Measurements from ENCODE around the gene PNPLA8. TPM values are rescaled to one million over a fixed set of nuclear protein-coding genes. Genes with fewer than 3 reads are reported as not detected.

The PNPLA8 gene
- total RNA-seq, 3 donors from 2014 or later: 6.9 to 8.6 (median 8.3) TPM

DNA sequence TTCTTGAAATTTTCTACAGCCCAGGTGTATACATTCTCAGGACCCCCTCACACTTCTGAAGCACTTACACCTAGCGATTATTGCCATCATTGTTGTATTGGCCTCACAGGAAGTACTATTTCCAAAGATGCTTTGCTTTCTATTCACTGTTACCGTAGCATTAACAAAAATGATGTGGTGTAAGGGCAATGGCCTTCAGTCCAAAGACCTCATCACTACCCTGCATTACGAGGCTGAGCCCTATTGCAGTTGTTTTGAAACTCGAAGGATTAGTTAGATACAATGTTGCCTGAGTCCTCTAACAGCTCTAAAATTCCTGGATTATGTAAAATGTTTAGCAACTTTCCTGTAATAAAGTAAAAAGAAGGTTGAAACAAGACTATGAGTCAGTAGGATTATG is 72.6 kb downstream of the PNPLA8 start:
- H3K4me1 Mint-ChIP-seq (ENCODE audit: low read depth): peaks cover 15% of the 10 kb centered on the region
- H3K4me3 Mint-ChIP-seq: no peak overlapping the region
- ATAC-seq: no peak
- no peak for DNase-seq
- peaks cover 54% of the 10 kb centered on the region for H3K27me3 Mint-ChIP-seq (ENCODE audit: low read depth)
- H3K9me3 Mint-ChIP-seq: no peaks in the 10 kb centered on the region
- no peaks in the 10 kb centered on the region for H3K36me3 Mint-ChIP-seq (ENCODE audit: insufficient read depth)

DNA sequence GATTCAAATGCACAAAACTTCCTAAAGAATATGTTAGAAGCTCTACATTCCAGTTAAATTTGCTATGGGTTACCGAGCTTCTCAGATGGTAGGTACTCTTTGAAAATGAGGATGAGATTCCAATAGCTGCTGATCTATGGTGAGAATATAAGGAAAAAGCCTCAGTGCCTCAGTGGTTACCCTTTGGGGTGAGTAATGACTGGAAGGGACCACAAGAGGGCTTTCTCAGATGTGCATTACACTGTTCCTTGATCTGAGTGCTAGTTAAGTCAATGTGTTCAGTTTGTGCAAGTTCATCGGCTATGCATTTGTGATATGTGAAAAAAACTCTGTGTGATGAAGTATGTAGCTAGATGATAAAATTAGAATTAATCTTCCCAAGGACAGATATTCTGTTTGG is 73.2 kb downstream of the PNPLA8 start:
- DNase-seq (no peak), ATAC-seq (no peak)
- Mint-ChIP-seq H3K36me3 (ENCODE audit: insufficient read depth) (no peaks in the 10 kb centered on the region), H3K4me1 (ENCODE audit: low read depth) (peaks cover 15% of the 10 kb centered on the region), H3K9me3 (no peaks in the 10 kb centered on the region), H3K27me3 (ENCODE audit: low read depth) (peaks cover 51% of the 10 kb centered on the region), H3K4me3 (no peak overlapping the region)

DNA sequence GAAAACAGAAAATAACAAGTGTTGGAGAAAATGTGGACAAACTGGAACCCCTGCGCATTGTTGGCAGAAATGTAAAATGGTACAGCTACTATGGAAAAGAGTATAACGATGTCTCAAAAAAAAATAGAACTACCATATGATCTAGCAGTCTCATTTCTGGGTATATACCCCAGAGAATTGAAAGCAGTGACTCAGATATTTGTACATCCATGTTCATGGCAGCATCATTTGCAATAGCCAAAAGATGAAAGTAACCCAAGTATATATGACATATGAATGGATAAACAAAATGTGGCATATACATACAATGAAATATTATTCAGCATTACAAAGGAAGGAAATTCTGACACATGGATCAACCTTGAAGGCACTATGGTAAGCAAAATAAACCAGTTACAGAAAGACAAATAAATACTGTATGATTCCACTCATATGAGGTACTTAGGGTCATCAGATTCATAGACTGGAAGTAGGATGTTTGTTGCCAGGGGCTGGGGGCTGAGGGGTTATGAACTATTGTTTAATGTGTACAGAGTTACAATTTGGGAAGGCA is 74.6 kb downstream of the PNPLA8 start:
- ATAC-seq (no peak), DNase-seq (no peak)
- Mint-ChIP-seq H3K4me3 (no peak overlapping the region), H3K4me1 (ENCODE audit: low read depth) (peaks cover 5% of the 10 kb centered on the region), H3K36me3 (ENCODE audit: insufficient read depth) (no peaks in the 10 kb centered on the region), H3K9me3 (no peaks in the 10 kb centered on the region), H3K27me3 (ENCODE audit: low read depth) (peaks cover 40% of the 10 kb centered on the region)

DNA sequence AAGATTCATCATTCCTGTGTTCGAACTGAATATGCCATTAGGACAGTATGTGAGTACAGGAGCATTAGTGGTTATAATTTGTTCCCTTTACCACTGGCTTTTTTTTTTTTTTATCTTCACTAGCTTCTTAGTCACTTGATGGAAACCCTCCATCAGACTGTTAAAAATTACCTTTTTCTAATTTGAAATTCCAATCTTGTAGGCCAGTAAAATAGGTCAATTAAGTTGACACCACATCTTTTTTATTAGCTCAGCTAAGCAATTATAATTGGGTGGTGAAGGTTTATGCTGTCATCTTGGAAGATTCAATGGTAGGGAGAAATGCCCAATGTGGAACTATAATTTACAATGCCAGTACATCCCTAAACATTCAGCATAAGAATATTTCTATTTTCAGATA is 75.8 kb downstream of the PNPLA8 start:
- Mint-ChIP-seq H3K27me3 (ENCODE audit: low read depth) (peaks cover 41% of the 10 kb centered on the region), H3K4me1 (ENCODE audit: low read depth) (peaks cover 5% of the 10 kb centered on the region)
- no peak for ATAC-seq

DNA sequence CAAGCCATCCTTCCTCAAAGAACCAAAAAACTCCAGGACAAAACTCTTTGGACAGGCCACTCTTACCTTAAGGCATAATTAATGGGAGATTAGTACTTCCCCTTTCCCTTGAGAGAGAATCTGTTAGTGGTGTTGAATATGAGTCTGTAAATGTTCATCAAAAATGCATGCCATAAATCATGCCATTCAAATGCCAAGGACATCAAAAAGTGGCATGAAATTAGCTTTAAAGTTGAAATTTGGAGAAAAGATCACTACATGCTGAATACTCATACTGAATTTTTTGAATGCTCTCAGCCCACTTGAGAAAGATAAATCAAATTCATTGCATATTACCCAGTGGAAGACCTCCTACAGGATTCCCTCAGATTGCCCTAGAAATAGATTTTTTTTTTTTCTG is 76.4 kb downstream of the PNPLA8 start:
- no peaks in the 10 kb centered on the region for H3K9me3 Mint-ChIP-seq
- H3K4me3 Mint-ChIP-seq: no peak overlapping the region
- ATAC-seq (no peak), DNase-seq (no peak)
- peaks cover 39% of the 10 kb centered on the region for H3K27me3 Mint-ChIP-seq (ENCODE audit: low read depth)
- H3K4me1 Mint-ChIP-seq (ENCODE audit: low read depth): peaks cover 2% of the 10 kb centered on the region
- no peaks in the 10 kb centered on the region for H3K36me3 Mint-ChIP-seq (ENCODE audit: insufficient read depth)

More for the DNA sequence above, 75.8 kb downstream of the PNPLA8 start:
- no peak overlapping the region for H3K4me3 Mint-ChIP-seq
- no peaks in the 10 kb centered on the region for H3K9me3 Mint-ChIP-seq
- no peak for DNase-seq
- no peaks in the 10 kb centered on the region for H3K36me3 Mint-ChIP-seq (ENCODE audit: insufficient read depth)

DNA sequence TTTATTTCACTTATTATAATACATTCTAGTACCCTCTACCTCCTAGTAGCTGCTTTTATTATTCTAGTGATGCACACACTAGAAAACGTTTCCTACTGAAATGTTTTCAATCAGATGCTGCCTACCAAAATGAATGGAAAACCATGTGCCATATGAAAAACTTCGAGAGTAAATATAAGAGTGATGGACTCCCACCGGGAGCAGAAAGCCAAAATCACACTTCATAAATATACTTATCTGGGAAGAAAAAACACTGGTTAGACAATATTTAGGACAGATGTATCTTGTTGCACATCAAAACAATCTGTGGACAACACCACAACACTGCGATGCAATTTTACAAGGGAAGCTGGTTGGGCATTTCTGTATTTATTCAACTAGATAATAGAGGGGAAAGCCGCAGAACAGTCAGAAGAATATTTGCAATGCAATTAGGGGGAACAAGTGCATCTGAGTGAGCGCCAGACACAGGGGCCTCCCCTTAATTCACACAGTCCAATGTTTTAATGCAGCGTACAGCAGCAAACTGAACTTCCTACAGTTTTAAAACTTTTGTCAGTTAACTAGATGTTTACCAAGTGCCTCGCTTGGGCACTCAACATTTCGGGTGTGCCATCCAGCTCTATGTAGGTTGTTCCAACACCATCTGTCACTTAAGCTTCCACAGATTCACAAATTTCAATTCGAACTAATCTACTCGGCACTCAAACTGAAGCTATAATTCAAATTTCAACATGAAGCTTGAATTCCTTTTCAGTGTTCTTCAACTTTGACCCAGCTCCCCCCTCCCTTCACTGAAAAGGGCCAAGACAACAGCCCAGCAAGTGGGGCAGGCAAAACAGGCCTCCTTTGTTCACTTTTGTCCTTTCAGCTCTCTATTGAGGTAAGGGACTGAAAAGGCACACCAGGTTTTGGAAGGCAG is 77.1 kb downstream of the PNPLA8 start:
- Mint-ChIP-seq H3K27me3 (ENCODE audit: low read depth) (peaks cover 34% of the 10 kb centered on the region), H3K36me3 (ENCODE audit: insufficient read depth) (no peaks in the 10 kb centered on the region), H3K4me3 (no peak overlapping the region), H3K9me3 (no peaks in the 10 kb centered on the region), H3K4me1 (ENCODE audit: low read depth) (no peaks in the 10 kb centered on the region)
- DNase-seq: no peak
- ATAC-seq: no peak

DNA sequence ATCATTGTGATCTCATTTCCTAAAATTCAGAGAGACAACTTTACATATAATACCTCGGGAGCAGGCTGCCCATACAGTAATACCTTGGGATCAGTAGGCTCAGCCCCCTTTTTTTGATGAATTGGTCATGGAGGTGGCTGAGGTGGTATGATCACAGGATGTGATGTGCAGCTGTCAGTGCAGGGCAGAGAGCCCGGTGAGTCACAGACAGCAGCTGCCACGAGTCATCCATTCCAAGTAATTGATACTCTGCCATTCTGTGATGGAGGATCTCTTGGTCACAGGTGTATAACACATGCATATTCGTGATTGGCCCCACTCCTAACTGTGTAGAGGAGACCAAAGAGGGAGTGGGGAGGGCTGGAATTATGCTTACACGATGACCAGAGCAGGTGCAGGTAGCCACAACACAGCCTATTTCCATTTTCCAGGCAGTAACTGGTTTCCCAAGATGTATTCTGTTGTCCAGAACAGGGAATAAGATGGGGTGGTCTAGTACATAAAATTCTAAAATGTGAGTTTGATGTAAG is 83.8 kb downstream of the PNPLA8 start:
- ATAC-seq (peak; percentile 95 to 97), DNase-seq (no peak)
- no peaks in the 10 kb centered on the region for H3K4me1 Mint-ChIP-seq (ENCODE audit: low read depth)
- no peaks in the 10 kb centered on the region for H3K9me3 Mint-ChIP-seq
- H3K4me3 Mint-ChIP-seq: no peak overlapping the region
- H3K27me3 Mint-ChIP-seq (ENCODE audit: low read depth): peaks cover 2% of the 10 kb centered on the region
- H3K36me3 Mint-ChIP-seq (ENCODE audit: insufficient read depth): no peaks in the 10 kb centered on the region

DNA sequence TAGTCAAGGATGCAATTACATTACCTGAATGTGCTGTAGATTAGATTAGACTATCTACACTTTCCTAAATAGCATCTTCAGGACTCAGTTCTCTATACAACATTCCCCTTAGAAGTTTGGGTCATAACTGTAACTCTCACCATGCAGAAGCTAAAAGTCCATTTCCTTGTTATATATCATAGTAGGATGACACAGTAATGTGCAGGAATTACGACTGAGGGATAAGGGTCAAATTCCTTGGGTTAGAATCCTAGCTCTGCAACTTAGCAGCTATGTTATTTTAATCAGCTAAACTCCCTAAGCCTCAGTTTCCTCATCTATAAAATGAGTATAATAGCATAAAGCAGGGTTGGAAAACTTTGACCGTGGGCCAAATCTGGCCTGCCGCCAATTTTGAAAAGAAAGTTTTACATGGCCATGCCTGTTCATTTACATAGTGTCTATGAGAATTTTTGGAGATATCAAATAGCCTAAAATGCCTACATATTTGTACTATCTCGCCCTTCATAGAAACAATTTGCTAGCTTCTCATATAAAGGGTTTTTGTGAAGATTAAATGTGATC is 84.5 kb downstream of the PNPLA8 start:
- H3K27me3 Mint-ChIP-seq (ENCODE audit: low read depth): peaks cover 6% of the 10 kb centered on the region
- no peak overlapping the region for H3K4me3 Mint-ChIP-seq
- H3K4me1 Mint-ChIP-seq (ENCODE audit: low read depth): no peaks in the 10 kb centered on the region
- no peaks in the 10 kb centered on the region for H3K36me3 Mint-ChIP-seq (ENCODE audit: insufficient read depth)
- no peak for ATAC-seq
- H3K9me3 Mint-ChIP-seq: no peaks in the 10 kb centered on the region
- no peak for DNase-seq

DNA sequence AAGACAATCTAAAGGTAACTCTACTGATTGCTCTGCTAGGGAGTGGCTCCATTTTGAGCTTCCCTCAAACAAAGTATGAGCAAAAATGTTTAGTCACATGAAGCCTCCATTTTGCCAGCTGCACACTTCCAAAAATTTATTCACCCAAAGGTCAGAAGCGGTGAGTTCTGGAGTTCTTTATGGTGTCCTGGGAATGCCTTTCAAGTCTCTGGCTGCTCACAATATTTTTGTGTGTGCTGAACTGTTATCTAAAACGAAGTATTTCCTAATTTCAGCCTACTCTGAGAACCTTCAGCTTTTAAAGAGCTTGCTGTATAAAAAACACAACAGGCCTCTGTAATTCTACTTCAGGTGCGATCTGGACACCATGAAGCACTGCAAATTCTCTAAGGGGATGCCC is 85.3 kb downstream of the PNPLA8 start:
- Mint-ChIP-seq H3K27me3 (ENCODE audit: low read depth) (peaks cover 5% of the 10 kb centered on the region), H3K9me3 (no peaks in the 10 kb centered on the region), H3K4me1 (ENCODE audit: low read depth) (no peaks in the 10 kb centered on the region), H3K4me3 (no peak overlapping the region), H3K36me3 (ENCODE audit: insufficient read depth) (no peaks in the 10 kb centered on the region)
- DNase-seq: no peak
- ATAC-seq: no peak

DNA sequence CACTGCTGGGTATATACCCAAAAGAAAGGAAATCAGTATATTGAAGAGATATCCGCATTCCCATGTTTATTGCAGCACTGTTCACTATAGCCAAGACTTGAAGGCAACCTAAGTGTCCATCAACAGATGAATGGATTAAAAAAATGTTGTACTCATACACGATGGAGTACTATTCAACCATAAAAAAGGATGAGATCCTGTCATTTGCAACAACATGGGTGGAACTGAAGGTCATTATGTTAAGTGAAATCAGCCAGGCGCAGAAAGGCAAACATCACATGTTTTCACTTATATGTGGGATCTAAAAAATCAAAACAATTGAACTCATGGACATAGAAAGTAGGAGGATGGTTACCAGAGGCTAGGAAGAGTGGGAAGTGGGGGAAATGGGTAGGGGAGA is 89.0 kb downstream of the PNPLA8 start:
- DNase-seq: no peak
- Mint-ChIP-seq H3K27me3 (ENCODE audit: low read depth) (peaks cover 19% of the 10 kb centered on the region), H3K9me3 (no peaks in the 10 kb centered on the region), H3K4me1 (ENCODE audit: low read depth) (no peaks in the 10 kb centered on the region), H3K36me3 (ENCODE audit: insufficient read depth) (no peaks in the 10 kb centered on the region), H3K4me3 (no peak overlapping the region)
- ATAC-seq: no peak

DNA sequence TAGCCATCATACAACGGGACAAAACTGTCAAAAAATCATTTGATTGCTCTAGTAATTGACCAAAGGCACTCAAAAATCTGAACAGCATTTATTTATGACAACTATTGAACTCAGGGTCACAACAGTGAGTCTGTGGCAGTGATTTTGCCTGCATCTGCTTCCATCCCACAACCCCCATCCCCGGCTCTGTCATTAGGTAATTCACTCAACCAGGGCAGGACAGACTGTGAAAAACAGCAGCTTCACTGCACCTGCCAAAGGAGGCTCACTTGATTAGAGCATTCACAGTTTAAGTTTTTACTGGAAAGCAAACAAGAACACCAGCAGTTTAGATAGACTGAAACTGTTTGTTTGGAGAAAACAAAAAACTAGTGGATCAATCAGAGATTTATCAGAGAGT is 91.9 kb downstream of the PNPLA8 start:
- Mint-ChIP-seq H3K9me3 (no peaks in the 10 kb centered on the region), H3K4me1 (ENCODE audit: low read depth) (no peaks in the 10 kb centered on the region), H3K27me3 (ENCODE audit: low read depth) (peaks cover 32% of the 10 kb centered on the region), H3K4me3 (no peak overlapping the region), H3K36me3 (ENCODE audit: insufficient read depth) (no peaks in the 10 kb centered on the region)
- no peak for DNase-seq
- no peak for ATAC-seq

DNA sequence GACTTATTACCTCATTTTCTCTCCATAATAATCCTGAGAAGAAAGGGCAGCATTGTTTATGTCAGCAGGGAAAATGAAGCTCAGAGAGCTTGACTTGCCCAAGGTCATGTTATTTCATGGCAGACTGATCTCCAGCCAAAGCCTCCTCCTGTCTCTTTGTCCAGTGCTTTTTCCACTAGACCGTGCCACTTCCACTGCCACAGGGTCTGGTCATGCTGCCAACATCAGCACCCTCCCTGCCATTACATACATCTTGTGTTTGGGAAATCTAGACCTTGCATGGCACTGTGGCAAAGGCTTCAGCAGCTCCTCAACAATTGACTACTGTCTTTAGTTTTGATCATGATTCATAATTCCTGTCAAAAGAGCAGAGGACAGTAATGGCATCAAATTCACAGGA is 94.8 kb downstream of the PNPLA8 start:
- DNase-seq (no peak), ATAC-seq (no peak)
- Mint-ChIP-seq H3K27me3 (ENCODE audit: low read depth) (peaks cover 35% of the 10 kb centered on the region), H3K9me3 (no peaks in the 10 kb centered on the region), H3K36me3 (ENCODE audit: insufficient read depth) (no peaks in the 10 kb centered on the region), H3K4me3 (no peak overlapping the region), H3K4me1 (ENCODE audit: low read depth) (no peaks in the 10 kb centered on the region)

DNA sequence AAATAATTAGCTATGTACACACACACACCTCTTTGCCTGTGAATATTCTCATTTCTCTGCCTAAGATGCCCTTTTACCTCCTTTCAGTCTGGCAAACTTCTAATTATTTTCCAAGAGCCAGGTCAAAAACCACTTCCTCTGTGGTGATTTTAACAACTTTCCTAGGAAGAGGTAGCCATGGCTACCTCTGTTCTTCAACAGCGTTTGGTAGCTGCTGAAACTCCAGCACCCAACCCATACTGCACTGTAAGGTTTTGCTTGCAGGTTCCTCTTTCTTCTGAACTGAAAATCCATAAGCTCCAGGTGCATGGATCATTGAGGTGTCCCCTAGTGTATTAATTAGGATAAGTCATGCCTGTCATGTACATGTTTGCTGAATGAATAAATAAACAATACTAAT is 95.3 kb downstream of the PNPLA8 start:
- Mint-ChIP-seq H3K4me1 (ENCODE audit: low read depth) (no peaks in the 10 kb centered on the region), H3K4me3 (no peak overlapping the region), H3K36me3 (ENCODE audit: insufficient read depth) (no peaks in the 10 kb centered on the region), H3K27me3 (ENCODE audit: low read depth) (peaks cover 34% of the 10 kb centered on the region), H3K9me3 (no peaks in the 10 kb centered on the region)
- DNase-seq: no peak
- no peak for ATAC-seq

DNA sequence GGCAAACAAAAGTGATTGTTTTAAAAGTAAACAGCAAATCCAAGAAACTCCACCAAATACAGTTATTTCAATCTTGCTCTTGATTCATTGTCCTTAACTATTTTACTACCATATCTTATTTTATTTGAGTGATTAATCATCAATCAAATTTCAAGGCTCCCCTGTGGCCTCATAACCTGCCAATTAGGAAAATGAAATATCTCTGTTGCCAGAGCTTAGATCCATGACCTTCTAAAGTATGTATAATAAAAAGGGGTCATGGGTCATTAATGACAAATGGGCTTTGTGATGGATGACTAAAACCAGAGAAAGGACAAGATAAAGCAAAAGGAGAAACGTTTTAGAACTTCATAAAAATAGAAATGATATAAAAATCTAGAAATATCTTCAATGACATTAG is 98.2 kb downstream of the PNPLA8 start:
- Mint-ChIP-seq H3K4me3 (no peak overlapping the region), H3K9me3 (no peaks in the 10 kb centered on the region), H3K27me3 (ENCODE audit: low read depth) (peaks cover 33% of the 10 kb centered on the region), H3K36me3 (ENCODE audit: insufficient read depth) (no peaks in the 10 kb centered on the region), H3K4me1 (ENCODE audit: low read depth) (no peaks in the 10 kb centered on the region)
- no peak for ATAC-seq
- DNase-seq: no peak

Data from activated T-cell treated with anti-CD3 and anti-CD28 coated beads, Interleukin-2, amount 50 U/mL, for 4 hours (primary cell).